Measurements from ENCODE around the gene BEND5.

Gene BEND5

DNA sequence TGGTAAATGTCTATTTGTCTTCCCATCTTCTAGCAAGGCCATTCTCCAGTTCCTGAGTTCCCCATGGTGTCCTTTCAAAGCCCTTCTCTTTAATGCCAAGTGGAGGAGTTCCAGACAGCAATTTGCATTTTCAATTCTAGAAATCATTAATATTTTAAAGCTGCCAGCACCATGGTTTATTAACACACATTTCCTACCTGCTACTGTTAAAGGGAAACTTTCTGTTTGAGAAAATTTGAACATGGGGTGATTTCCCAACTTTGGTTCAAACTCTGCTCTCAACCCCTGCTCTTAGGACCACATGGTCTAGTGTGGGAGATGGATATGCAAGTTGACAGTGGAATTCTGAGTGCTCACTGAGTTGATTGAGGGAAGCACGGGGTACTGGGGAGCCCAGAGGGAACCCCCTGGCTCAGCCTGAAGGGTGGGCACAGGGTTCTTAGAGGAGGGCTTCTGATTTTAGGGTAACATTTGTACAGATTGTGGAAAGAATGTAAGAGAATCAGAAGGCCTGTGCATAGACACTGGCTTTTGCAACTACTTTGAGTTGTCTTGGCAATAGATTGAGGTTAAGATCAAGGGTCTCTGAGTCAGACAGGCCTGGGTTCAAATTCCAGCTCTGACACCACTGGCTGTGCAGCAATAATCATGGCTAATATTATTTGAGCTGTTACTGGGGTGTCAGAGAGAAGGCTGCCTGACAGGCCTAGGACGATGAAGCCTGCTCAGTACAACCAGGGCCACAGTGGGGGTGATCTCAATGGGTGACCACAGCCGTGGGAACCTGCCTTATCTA lies 97.8 kb downstream of the BEND5 start:
- DNase-seq: no peak

All from NCI-H2081 treated with DMSO at 0.1 percent for 48 hours (cell line).